Frontal cortex (tissue), 4 donors: Measurements from ENCODE around the gene ARNT2. TPM values are rescaled to one million over a fixed set of nuclear protein-coding genes. Genes with fewer than 3 reads are reported as not detected.

ENCODE experiments used
- DNase-seq, 2 donors: peaks; one replicate each; pipeline ENCODE4 v3.0.0; 2012; ENCODE audit warnings: low spot score in 2 of 2
- FAIRE-seq: peaks from 2 replicates; lab custom pipeline; 2012; peaks lifted over from hg19 to GRCh38; lab: Jason Lieb, UNC
- total RNA-seq: library from RNA; depleted of rRNA; stranded (reverse); fragments of >200 nt; gene quantifications from one replicate; pipeline ENCODE4 v1.2.3, GENCODE V29; 2014
- donor health status: control.
- donor health status: control.
- donor health status: control.

The ARNT2 gene
- total RNA-seq, 1 donor from 2014 or later = 43.2 TPM

- DNase-seq = no peak
- no peak for FAIRE-seq
Measured at GRCh38 chr15:80562846-80563245, 158.7 kb downstream of the ARNT2 start.

GRCh38 chr15:80563372-80563997 is 159.3 kb downstream of the ARNT2 start:
- no peak for DNase-seq
- no peak for FAIRE-seq

- FAIRE-seq (no peak), DNase-seq (no peak)
Measured at GRCh38 chr15:80564056-80564455, 159.9 kb downstream of the ARNT2 start.

- FAIRE-seq (no peak), DNase-seq (no peak)
Measured at GRCh38 chr15:80565398-80565797, 161.2 kb downstream of the ARNT2 start.

GRCh38 chr15:80565988-80566387 is 161.8 kb downstream of the ARNT2 start:
- no peak for DNase-seq
- FAIRE-seq = no peak

- FAIRE-seq (peak; percentile 42), DNase-seq (peak; percentile 50 to 68)
Measured at GRCh38 chr15:80567721-80568157, 163.6 kb downstream of the ARNT2 start.

- peak in 1 of 2 donors; percentile 47 for DNase-seq
- no peak for FAIRE-seq
Measured at GRCh38 chr15:80568298-80568697, 164.1 kb downstream of the ARNT2 start.

- FAIRE-seq (no peak), DNase-seq (no peak)
Measured at GRCh38 chr15:80568876-80569605, 164.9 kb downstream of the ARNT2 start.

GRCh38 chr15:80569656-80570055 is 165.5 kb downstream of the ARNT2 start:
- DNase-seq = no peak
- no peak for FAIRE-seq

- FAIRE-seq (no peak), DNase-seq (no peak)
Measured at GRCh38 chr15:80570553-80570952, 166.4 kb downstream of the ARNT2 start.

- DNase-seq (no peak), FAIRE-seq (no peak)
Measured at GRCh38 chr15:80572337-80572736, 168.2 kb downstream of the ARNT2 start.

GRCh38 chr15:80573606-80574005 is 169.4 kb downstream of the ARNT2 start:
- FAIRE-seq = no peak
- no peak for DNase-seq

GRCh38 chr15:80574590-80574989 is 170.4 kb downstream of the ARNT2 start:
- FAIRE-seq (no peak), DNase-seq (no peak)

GRCh38 chr15:80576519-80577090 is 172.4 kb downstream of the ARNT2 start:
- FAIRE-seq (no peak), DNase-seq (no peak)

- FAIRE-seq (no peak), DNase-seq (no peak)
Measured at GRCh38 chr15:80577552-80578205, 173.5 kb downstream of the ARNT2 start.

GRCh38 chr15:80578206-80578595 is 174.0 kb downstream of the ARNT2 start:
- DNase-seq (no peak), FAIRE-seq (no peak)

GRCh38 chr15:80578871-80579270 is 174.7 kb downstream of the ARNT2 start:
- FAIRE-seq = no peak
- no peak for DNase-seq

GRCh38 chr15:80579611-80580010 is 175.4 kb downstream of the ARNT2 start:
- DNase-seq (no peak), FAIRE-seq (no peak)

- FAIRE-seq = no peak
Measured at GRCh38 chr15:80580106-80580505, 175.9 kb downstream of the ARNT2 start.

GRCh38 chr15:80580536-80581260 is 176.5 kb downstream of the ARNT2 start:
- DNase-seq = no peak
- FAIRE-seq = no peak

More at GRCh38 chr15:80580106-80580505, 175.9 kb downstream of the ARNT2 start:
- no peak for DNase-seq
